ENCODE measurements around the gene SUPT20HL2. TPM values are rescaled to one million over a fixed set of nuclear protein-coding genes. Genes with fewer than 3 reads are reported as not detected.

The SUPT20HL2 gene
- total and polyA plus RNA-seq, 4 donors = not detected

DNA sequence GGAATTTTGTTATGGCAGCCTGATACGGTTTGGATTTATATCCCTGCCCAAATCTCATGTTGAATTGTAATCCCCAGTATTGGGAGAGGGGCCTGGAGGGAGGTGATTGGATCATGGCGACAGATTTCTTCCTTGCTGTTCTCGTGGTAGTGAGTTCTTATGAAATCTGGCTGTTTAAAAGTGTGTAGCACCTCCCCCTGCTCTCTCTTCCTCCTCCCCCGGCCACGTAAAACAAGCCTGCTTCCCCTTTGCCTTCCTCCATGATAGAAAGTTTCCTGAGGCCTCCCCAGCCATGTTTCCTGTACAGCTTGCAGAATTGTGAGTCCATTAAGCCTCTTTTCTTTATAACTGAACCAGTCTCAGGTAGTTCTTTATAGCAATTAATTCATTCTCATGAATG lies 37.9 kb downstream of the SUPT20HL2 start:
- Histone ChIP-seq H3K9me3 (ENCODE audit: control insufficient read depth in 4 of 4, low read length in 3 of 4) (no peaks in the 10 kb centered on the region), H3K4me3 (ENCODE audit: low read depth in 1 of 3, low read length in 3 of 3) (no peak overlapping the region), H3K27ac (ENCODE audit: low read depth in 1 of 2, low read length in 2 of 2) (no peak overlapping the region), H3K36me3 (ENCODE audit: control insufficient read depth in 4 of 4, insufficient read depth in 3 of 4, low read depth in 1 of 4, low read length in 3 of 4) (no peaks in the 10 kb centered on the region), H3K9ac (ENCODE audit: low read depth in 1 of 2, low read length in 2 of 2) (no peak overlapping the region), H3K27me3 (ENCODE audit: control insufficient read depth in 4 of 4, insufficient read depth in 4 of 4, low read length in 3 of 4) (peaks cover 0 to under 1% (median 0%) of the 10 kb centered on the region in 4 donors), H3K4me1 (ENCODE audit: control insufficient read depth in 4 of 4, insufficient read depth in 4 of 4, low read length in 3 of 4) (no peaks in the 10 kb centered on the region)
- TF ChIP-seq RXRA (IDR thresholded peaks at IDR 0.05) = no peak
- no peak for TF ChIP-seq SP1 (IDR thresholded peaks at IDR 0.05)
- no peak for TF ChIP-seq HNF4A (conservative IDR thresholded peaks at IDR 0.05)
- TF ChIP-seq FOXA2 (IDR thresholded peaks at IDR 0.05) = no peak
- TF ChIP-seq FOXA1 (IDR thresholded peaks at IDR 0.05) = no peak
- no peak for TF ChIP-seq JUND (IDR thresholded peaks at IDR 0.05)
- no peak for TF ChIP-seq HNF4G (IDR thresholded peaks at IDR 0.05)
- TF ChIP-seq YY1 (IDR thresholded peaks at IDR 0.05) = no peak
- no peak for TF ChIP-seq EGR1 (IDR thresholded peaks at IDR 0.05; ENCODE audit: low read depth in 2 of 2)
- TF ChIP-seq, protein P1, sequence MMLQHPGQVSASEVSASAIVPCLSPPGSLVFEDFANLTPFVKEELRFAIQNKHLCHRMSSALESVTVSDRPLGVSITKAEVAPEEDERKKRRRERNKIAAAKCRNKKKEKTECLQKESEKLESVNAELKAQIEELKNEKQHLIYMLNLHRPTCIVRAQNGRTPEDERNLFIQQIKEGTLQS (IDR thresholded peaks at IDR 0.05) = no peak
- TF ChIP-seq, protein P2, sequence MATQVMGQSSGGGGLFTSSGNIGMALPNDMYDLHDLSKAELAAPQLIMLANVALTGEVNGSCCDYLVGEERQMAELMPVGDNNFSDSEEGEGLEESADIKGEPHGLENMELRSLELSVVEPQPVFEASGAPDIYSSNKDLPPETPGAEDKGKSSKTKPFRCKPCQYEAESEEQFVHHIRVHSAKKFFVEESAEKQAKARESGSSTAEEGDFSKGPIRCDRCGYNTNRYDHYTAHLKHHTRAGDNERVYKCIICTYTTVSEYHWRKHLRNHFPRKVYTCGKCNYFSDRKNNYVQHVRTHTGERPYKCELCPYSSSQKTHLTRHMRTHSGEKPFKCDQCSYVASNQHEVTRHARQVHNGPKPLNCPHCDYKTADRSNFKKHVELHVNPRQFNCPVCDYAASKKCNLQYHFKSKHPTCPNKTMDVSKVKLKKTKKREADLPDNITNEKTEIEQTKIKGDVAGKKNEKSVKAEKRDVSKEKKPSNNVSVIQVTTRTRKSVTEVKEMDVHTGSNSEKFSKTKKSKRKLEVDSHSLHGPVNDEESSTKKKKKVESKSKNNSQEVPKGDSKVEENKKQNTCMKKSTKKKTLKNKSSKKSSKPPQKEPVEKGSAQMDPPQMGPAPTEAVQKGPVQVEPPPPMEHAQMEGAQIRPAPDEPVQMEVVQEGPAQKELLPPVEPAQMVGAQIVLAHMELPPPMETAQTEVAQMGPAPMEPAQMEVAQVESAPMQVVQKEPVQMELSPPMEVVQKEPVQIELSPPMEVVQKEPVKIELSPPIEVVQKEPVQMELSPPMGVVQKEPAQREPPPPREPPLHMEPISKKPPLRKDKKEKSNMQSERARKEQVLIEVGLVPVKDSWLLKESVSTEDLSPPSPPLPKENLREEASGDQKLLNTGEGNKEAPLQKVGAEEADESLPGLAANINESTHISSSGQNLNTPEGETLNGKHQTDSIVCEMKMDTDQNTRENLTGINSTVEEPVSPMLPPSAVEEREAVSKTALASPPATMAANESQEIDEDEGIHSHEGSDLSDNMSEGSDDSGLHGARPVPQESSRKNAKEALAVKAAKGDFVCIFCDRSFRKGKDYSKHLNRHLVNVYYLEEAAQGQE (IDR thresholded peaks at IDR 0.05) = no peak
- no peak for TF ChIP-seq GABPA (IDR thresholded peaks at IDR 0.05 in 1 of 2, conservative IDR thresholded peaks at IDR 0.05 in 1 of 2)
- no peak for TF ChIP-seq TAF1 (conservative IDR thresholded peaks at IDR 0.05)
- TF ChIP-seq, protein P3, sequence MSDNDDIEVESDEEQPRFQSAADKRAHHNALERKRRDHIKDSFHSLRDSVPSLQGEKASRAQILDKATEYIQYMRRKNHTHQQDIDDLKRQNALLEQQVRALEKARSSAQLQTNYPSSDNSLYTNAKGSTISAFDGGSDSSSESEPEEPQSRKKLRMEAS (IDR thresholded peaks at IDR 0.05) = no peak
- no peak for TF ChIP-seq NR2F2 (IDR thresholded peaks at IDR 0.05)
- TF ChIP-seq, protein P4, sequence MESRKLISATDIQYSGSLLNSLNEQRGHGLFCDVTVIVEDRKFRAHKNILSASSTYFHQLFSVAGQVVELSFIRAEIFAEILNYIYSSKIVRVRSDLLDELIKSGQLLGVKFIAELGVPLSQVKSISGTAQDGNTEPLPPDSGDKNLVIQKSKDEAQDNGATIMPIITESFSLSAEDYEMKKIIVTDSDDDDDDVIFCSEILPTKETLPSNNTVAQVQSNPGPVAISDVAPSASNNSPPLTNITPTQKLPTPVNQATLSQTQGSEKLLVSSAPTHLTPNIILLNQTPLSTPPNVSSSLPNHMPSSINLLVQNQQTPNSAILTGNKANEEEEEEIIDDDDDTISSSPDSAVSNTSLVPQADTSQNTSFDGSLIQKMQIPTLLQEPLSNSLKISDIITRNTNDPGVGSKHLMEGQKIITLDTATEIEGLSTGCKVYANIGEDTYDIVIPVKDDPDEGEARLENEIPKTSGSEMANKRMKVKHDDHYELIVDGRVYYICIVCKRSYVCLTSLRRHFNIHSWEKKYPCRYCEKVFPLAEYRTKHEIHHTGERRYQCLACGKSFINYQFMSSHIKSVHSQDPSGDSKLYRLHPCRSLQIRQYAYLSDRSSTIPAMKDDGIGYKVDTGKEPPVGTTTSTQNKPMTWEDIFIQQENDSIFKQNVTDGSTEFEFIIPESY (IDR thresholded peaks at IDR 0.05) = no peak
- TF ChIP-seq, protein P5, sequence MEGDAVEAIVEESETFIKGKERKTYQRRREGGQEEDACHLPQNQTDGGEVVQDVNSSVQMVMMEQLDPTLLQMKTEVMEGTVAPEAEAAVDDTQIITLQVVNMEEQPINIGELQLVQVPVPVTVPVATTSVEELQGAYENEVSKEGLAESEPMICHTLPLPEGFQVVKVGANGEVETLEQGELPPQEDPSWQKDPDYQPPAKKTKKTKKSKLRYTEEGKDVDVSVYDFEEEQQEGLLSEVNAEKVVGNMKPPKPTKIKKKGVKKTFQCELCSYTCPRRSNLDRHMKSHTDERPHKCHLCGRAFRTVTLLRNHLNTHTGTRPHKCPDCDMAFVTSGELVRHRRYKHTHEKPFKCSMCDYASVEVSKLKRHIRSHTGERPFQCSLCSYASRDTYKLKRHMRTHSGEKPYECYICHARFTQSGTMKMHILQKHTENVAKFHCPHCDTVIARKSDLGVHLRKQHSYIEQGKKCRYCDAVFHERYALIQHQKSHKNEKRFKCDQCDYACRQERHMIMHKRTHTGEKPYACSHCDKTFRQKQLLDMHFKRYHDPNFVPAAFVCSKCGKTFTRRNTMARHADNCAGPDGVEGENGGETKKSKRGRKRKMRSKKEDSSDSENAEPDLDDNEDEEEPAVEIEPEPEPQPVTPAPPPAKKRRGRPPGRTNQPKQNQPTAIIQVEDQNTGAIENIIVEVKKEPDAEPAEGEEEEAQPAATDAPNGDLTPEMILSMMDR (IDR thresholded peaks at IDR 0.05; ENCODE audit: low read depth, low read length, missing input control) = no peak
- TF ChIP-seq RAD21 (IDR thresholded peaks at IDR 0.05) = no peak
- DNase-seq (ENCODE audit: low spot score) = no peak
- WGBS = 82% methylated on average over 5 of the region's 5 CpGs

Data from liver (tissue), 9 donors.